ENCODE results near the gene AANAT.

Gene AANAT

DNA sequence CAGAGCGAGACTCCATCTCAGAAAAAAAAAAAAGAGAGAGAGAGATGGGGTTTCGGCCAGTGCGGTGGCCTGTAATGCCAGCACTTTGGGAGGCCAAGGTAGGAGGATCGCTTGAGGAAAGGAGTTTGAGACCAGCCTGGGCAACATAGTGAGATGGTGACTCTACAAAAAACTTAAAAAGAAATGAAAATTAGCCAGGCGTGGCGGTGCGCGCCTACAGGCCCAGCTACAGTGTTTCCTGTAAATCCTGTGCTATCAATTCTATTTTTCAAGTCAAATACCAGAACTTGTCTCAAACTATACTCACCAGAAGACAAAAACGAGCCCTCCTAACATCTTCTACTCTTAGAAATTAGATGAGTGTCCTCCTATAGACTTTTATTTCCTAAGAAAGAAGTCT, 33.7 kb upstream of the AANAT start:
- no peaks in the 10 kb centered on the region for H3K36me3 ChIP-seq (ENCODE audit: control insufficient read depth, insufficient read depth, low read length)
- no peaks in the 10 kb centered on the region for H3K9me3 ChIP-seq (ENCODE audit: control insufficient read depth, low read length)
- no peak overlapping the region for H3K9ac ChIP-seq (ENCODE audit: low read length)
- no peaks in the 10 kb centered on the region for H3K27me3 ChIP-seq (ENCODE audit: control insufficient read depth, insufficient read depth, low read length)
- peaks cover 6% of the 10 kb centered on the region for H3K4me1 ChIP-seq (ENCODE audit: control insufficient read depth, insufficient read depth, low read length)
- no peak overlapping the region for H3K4me3 ChIP-seq (ENCODE audit: low read length)

DNA sequence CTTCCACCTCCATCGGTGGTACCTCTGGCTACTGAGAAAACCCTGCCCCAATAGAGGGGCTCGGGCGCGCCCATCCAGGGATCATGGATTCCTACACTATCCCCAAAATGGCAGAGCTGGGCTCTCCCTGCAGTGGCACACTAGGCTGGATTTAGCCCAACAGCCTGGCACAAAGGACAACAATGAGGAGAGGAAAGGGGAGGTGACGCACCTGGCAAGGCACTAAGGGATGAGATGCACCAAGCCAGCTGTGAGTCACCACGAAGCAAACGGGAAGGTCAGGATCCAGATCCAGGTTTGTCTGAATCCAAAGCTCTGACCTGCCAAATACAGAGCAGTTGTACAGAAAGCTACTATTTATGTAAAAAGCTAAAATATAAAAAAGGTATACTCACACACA, 32.5 kb upstream of the AANAT start:
- H3K27me3 ChIP-seq (ENCODE audit: control insufficient read depth, insufficient read depth, low read length): no peaks in the 10 kb centered on the region
- peaks cover 6% of the 10 kb centered on the region for H3K4me1 ChIP-seq (ENCODE audit: control insufficient read depth, insufficient read depth, low read length)
- H3K36me3 ChIP-seq (ENCODE audit: control insufficient read depth, insufficient read depth, low read length): no peaks in the 10 kb centered on the region
- H3K9me3 ChIP-seq (ENCODE audit: control insufficient read depth, low read length): no peaks in the 10 kb centered on the region
- H3K9ac ChIP-seq (ENCODE audit: low read length): no peak overlapping the region
- H3K4me3 ChIP-seq (ENCODE audit: low read length): no peak overlapping the region

DNA sequence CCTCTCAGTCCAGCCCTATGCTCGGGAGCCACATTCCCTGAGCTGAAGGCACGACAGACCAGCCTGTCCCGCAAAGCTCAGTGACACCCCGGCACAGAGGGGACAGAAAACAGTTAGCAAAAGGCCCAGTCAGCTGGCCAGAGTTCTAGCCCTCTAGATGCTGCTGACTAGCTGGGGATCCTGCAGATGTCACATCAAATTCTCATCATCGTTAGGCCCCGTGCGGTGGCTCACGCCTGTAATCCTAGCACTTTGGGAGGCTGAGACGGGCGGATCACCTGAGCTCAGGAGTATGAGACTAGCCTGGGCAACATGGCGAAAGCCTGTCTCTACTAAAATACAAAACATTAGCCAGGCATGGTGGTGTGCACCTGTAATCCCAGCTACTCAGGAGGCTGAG, 31.7 kb upstream of the AANAT start:
- H3K27me3 ChIP-seq (ENCODE audit: control insufficient read depth, insufficient read depth, low read length): no peaks in the 10 kb centered on the region
- no peak overlapping the region for H3K4me3 ChIP-seq (ENCODE audit: low read length)
- H3K4me1 ChIP-seq (ENCODE audit: control insufficient read depth, insufficient read depth, low read length): peaks cover 6% of the 10 kb centered on the region
- no peaks in the 10 kb centered on the region for H3K36me3 ChIP-seq (ENCODE audit: control insufficient read depth, insufficient read depth, low read length)
- no peaks in the 10 kb centered on the region for H3K9me3 ChIP-seq (ENCODE audit: control insufficient read depth, low read length)
- H3K9ac ChIP-seq (ENCODE audit: low read length): no peak overlapping the region

DNA sequence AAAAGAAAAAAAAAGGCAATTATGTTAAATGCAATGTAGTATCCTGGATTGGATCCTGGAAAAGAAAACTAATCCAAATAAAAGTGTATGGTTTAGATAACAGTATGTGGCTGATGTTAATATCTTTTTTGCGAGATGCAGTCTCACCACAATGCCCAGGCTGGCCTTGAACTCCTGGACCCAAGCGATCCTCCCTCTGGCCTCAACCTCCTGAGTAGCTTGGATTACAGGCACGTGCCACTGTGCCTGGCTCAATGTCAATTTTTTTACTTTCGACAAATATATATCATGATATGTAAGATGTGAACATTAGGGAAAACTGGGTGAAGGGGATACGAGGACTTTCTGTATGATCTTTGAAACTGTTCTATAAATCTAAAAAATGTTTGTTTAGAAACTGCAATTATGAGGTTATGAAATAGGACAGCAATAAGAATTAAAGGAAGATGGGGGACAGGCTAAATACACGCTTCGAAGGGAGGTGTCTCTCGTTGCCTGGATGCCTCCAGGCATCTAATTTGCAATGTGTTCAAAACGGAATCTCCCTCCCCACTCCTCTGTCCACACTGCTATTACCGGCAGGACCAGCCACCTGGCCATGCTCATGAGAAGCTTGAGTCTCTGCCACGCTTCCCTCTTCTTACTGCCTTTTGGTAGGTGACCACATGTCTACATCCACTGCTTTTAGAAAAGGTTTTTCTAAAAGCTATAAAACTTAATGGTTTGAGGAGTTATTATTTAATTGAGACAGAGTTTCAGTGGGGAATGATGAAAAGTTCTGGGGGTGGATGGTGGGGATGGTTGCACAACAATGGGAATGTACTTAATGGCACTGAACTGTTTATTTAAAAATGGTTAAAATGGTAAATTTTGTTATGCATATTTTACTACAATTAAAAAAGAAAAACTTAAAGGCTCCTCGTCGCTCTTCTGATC, 29.7 kb upstream of the AANAT start:
- Histone ChIP-seq H3K27me3 (ENCODE audit: control insufficient read depth, insufficient read depth, low read length) (no peaks in the 10 kb centered on the region), H3K9ac (ENCODE audit: low read length) (no peak overlapping the region), H3K4me3 (ENCODE audit: low read length) (no peak overlapping the region), H3K9me3 (ENCODE audit: control insufficient read depth, low read length) (no peaks in the 10 kb centered on the region), H3K36me3 (ENCODE audit: control insufficient read depth, insufficient read depth, low read length) (no peaks in the 10 kb centered on the region), H3K4me1 (ENCODE audit: control insufficient read depth, insufficient read depth, low read length) (peaks cover 6% of the 10 kb centered on the region)

DNA sequence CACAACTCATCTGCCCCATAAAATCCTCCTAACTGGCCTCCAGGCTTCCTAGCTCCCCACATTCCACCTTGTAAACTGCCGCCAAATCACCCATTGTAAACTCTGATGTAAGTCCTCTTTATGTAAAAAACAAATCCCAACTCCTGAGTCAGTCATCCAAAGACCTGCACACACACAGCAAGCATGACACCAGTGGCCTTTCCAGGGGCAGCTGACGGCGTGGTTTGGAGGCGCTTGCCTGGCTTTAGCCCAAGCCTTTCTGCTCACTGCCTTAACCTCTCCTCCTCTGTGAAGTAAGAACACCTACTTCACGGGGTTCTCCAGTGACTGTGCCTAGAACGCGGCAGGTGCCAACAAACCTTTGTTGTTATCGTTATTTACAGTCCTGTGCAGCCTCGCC, 28.5 kb upstream of the AANAT start:
- H3K4me1 ChIP-seq (ENCODE audit: control insufficient read depth, insufficient read depth, low read length): peaks cover 6% of the 10 kb centered on the region
- no peak overlapping the region for H3K9ac ChIP-seq (ENCODE audit: low read length)
- H3K36me3 ChIP-seq (ENCODE audit: control insufficient read depth, insufficient read depth, low read length): no peaks in the 10 kb centered on the region
- no peaks in the 10 kb centered on the region for H3K27me3 ChIP-seq (ENCODE audit: control insufficient read depth, insufficient read depth, low read length)
- no peaks in the 10 kb centered on the region for H3K9me3 ChIP-seq (ENCODE audit: control insufficient read depth, low read length)
- H3K4me3 ChIP-seq (ENCODE audit: low read length): no peak overlapping the region

DNA sequence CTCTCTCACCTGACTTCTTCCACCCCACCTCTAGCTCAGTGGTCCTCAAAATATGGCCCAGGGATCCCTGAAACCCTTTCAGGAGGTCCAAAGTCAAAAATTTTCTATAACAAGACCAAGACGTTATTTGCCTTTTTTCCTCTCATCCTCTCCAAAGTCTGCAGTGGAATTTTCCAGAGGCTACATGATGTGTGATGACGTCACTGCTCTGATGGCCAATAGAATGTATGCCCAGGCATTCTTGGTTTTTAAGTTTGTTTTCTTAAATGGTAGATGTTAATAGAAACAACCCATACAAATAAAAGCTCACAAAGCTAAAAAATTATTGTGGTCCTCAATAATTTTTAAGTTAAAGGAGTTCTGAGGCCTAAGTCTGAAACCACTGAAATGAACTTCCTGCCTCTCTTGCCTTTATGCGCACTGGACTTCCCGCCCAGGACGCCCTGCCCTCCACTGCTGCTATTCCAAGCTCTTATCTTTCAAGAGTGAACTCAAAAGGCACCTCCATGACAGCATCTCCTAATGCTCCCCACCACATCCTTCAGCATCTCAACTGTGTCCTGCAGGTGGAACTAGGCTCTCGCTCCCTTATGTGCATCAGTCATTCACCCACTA, 28.0 kb upstream of the AANAT start:
- H3K9ac ChIP-seq (ENCODE audit: low read length): no peak overlapping the region
- H3K4me1 ChIP-seq (ENCODE audit: control insufficient read depth, insufficient read depth, low read length): peaks cover 6% of the 10 kb centered on the region
- H3K9me3 ChIP-seq (ENCODE audit: control insufficient read depth, low read length): no peaks in the 10 kb centered on the region
- H3K36me3 ChIP-seq (ENCODE audit: control insufficient read depth, insufficient read depth, low read length): no peaks in the 10 kb centered on the region
- no peak overlapping the region for H3K4me3 ChIP-seq (ENCODE audit: low read length)
- H3K27me3 ChIP-seq (ENCODE audit: control insufficient read depth, insufficient read depth, low read length): no peaks in the 10 kb centered on the region

DNA sequence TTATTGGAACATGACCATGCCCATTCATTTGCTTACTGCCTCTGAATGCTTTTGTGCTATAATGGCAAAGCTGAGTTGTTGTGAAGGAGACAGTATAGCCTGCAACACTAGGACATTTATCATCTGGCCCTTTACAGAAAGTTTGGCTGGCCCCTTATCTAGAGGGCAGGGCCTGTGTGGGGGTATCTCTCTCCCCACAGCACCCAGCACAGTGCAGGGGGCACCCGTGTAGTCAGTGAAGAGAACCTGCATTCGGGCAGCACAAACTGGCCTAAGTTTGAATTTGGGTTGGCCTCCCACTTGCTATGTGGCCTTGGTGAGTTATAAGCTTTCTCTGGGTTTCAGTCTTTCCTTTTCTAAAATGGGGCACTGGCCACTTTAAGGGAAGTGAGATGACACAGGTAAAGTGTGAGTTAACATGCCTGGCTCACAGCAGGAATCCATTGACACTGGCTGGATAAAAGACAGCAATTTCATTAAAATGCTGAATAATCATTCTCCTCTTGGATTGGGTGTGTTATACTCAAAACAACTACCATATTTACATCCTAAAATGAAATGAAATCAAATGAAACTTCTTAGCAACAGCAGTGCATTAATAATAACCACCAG, 26.5 kb upstream of the AANAT start:
- Histone ChIP-seq H3K9me3 (ENCODE audit: control insufficient read depth, low read length) (no peaks in the 10 kb centered on the region), H3K4me3 (ENCODE audit: low read length) (no peak overlapping the region), H3K36me3 (ENCODE audit: control insufficient read depth, insufficient read depth, low read length) (no peaks in the 10 kb centered on the region), H3K27me3 (ENCODE audit: control insufficient read depth, insufficient read depth, low read length) (no peaks in the 10 kb centered on the region), H3K4me1 (ENCODE audit: control insufficient read depth, insufficient read depth, low read length) (peaks cover 3% of the 10 kb centered on the region), H3K9ac (ENCODE audit: low read length) (no peak overlapping the region)

DNA sequence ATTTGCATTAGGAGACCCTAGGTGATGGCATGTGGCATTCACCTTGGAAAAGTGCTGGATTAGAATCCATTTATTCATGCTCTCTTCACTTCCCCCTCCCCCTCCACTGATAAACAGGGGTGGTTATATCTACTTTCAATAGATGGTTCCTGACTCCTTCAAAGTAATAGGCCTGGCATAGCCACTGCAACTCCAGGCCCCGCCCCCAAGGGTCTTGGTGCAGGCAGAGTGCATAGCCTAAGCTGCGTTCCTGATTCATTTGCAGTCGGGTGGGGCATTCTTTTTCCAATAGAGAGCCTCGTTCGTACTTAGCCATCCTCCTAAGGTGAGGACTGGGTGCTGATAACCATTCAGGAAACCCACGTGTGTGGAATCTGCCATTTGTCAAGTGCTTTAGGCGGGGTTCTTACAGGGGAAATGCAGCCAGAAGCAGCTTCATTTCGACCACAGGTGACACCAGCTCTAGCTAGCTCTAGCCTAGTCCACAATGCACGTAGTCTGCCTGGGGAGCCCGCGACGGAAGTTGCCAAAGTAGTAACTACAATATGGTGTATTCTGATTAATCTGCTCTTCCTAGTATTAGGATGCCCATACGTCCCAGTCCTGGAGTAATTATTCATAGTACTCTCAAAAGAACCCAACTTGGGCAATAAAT, 25.6 kb upstream of the AANAT start:
- peaks cover 13% of the 10 kb centered on the region for H3K4me1 ChIP-seq (ENCODE audit: control insufficient read depth, insufficient read depth, low read length)
- H3K9me3 ChIP-seq (ENCODE audit: control insufficient read depth, low read length): no peaks in the 10 kb centered on the region
- no peak overlapping the region for H3K9ac ChIP-seq (ENCODE audit: low read length)
- no peaks in the 10 kb centered on the region for H3K36me3 ChIP-seq (ENCODE audit: control insufficient read depth, insufficient read depth, low read length)
- no peak overlapping the region for H3K4me3 ChIP-seq (ENCODE audit: low read length)
- no peaks in the 10 kb centered on the region for H3K27me3 ChIP-seq (ENCODE audit: control insufficient read depth, insufficient read depth, low read length)

DNA sequence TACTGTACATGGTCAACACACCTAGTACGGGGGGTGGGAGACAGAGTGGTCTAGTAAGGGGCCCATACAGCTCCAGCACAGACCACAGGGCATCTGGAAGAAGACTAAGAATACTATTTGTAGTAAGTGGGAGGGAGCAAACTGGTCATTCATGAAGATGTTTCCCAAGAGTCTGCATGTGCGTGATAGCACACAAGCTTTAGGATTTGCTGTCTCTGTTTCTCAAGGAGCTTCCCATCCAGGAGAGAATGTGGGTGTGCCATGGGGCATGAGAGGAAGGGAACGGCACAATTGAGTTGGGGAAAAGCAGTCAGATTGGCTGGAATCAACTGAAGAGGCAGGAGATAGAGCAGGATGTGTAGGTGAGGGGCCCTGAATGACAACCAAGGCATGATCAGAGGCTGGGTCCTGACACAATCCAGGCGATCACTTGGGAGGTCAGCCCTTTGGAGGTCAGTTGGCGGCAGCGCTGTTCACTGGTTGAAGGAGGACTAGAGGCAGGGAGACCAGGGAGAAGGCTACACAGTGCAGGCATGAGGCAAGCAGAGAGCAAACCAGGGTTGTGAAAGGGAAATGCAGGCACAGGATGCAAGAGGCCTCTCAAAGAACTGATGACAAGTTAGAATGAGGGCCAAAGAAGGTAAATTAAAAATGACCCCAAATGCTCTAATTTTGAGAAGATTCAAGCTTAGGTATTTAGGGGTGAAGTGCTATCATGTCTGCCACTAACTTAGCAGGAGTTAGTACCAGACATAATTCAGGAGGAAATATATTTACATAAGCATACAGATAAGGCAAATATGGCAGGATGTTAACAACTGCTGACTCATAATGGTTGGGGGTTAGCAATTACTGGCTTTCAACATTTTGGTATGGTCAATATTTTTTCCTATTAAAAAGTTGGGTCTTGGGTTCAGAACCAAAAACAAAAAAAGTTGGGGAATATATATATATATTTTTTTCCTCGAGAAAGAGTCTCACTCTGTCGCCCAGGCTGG, 24.8 kb upstream of the AANAT start:
- Histone ChIP-seq H3K4me3 (ENCODE audit: low read length) (no peak overlapping the region), H3K4me1 (ENCODE audit: control insufficient read depth, insufficient read depth, low read length) (peaks cover 18% of the 10 kb centered on the region), H3K9ac (ENCODE audit: low read length) (no peak overlapping the region), H3K27me3 (ENCODE audit: control insufficient read depth, insufficient read depth, low read length) (no peaks in the 10 kb centered on the region), H3K9me3 (ENCODE audit: control insufficient read depth, low read length) (no peaks in the 10 kb centered on the region), H3K36me3 (ENCODE audit: control insufficient read depth, insufficient read depth, low read length) (no peaks in the 10 kb centered on the region)

DNA sequence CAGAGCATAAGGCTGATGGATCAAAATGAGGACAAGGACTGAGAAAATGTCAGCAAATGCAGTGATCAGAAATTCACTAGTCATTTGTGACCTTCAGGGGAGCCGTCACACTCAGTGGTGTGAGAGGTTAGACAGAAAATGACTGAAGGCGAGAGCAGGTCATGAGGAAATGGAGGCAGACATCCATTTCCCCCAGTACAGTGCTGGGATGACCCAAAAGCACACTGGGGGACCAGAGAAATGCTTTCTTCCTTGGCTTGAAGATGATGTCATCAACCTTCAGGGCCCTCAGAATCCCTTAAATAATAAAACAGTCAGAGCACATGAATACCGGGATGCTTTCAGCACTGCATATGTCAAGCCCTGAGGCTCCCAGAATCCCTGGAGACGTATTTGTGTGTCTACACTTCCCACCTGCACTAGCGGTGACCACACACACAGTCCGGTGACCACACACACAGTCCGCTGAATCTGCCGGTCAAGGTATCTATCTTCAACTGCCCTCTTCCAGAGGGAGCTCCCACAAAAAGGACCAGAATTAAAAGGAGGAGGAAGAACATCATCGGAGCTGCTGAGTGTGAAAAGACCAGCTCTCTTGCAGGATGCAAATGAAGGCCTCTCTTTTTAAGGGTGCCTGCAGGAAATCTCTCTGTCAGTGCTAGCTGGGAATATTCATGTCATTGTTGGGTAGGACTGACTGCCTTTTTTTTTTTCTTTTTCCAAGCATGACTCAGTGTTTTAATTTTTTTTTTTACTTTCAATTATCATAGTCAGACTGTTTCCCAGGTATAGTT, 22.7 kb upstream of the AANAT start:
- Histone ChIP-seq H3K9me3 (ENCODE audit: control insufficient read depth, low read length) (no peaks in the 10 kb centered on the region), H3K4me3 (ENCODE audit: low read length) (no peak overlapping the region), H3K27me3 (ENCODE audit: control insufficient read depth, insufficient read depth, low read length) (no peaks in the 10 kb centered on the region), H3K4me1 (ENCODE audit: control insufficient read depth, insufficient read depth, low read length) (peaks cover 18% of the 10 kb centered on the region), H3K36me3 (ENCODE audit: control insufficient read depth, insufficient read depth, low read length) (no peaks in the 10 kb centered on the region), H3K9ac (ENCODE audit: low read length) (no peak overlapping the region)
